K562 (cell line): ENCODE results near the gene RTCA. TPM values are rescaled to one million over a fixed set of nuclear protein-coding genes. Genes with fewer than 3 reads are reported as not detected.

Source experiments
- BRCA1 ChIP-seq, 2 experiments: fragments of 450-650 bp in 1 of 2; sonication (generic) in 1 of 2; formaldehyde crosslinking in 1 of 2; IDR thresholded peaks; 2 replicates each; pipeline versions ENCODE4 v1.5.0 to v1.6.1; 2017 to 2020; ENCODE audit warnings: mild to moderate bottlenecking in 1 of 2, missing genetic modification reagents in 1 of 2
- E2F3 ChIP-seq: fragments of 250-450 bp; sonication (Bioruptor Pico); IDR thresholded peaks from 2 replicates; pipeline ENCODE4 v1.4.0; 2020; ENCODE audit warnings: mild to moderate bottlenecking
- E2F4 ChIP-seq: sonication (generic); formaldehyde crosslinking; IDR thresholded peaks from 2 replicates; pipeline ENCODE4 v1.8.0; 2022; ENCODE audit warnings: mild to moderate bottlenecking, low read depth, missing genetic modification reagents
- ETV5 ChIP-seq: sonication (generic); formaldehyde crosslinking; IDR thresholded peaks from 2 replicates; pipeline ENCODE4 v1.4.0; 2020; ENCODE audit warnings: low read depth, mild to moderate bottlenecking, missing genetic modification reagents
- HES1 ChIP-seq: fragments of 450-650 bp; IDR thresholded peaks from 2 replicates; pipeline ENCODE4 v1.6.1; 2016; ENCODE audit warnings: low read depth, mild to moderate bottlenecking, moderate library complexity
- KAT2B ChIP-seq: IDR thresholded peaks from one replicate; pipeline ENCODE4 v1.6.1; 2012; ENCODE audit warnings: low read depth, mild to moderate bottlenecking, control low read depth, inconsistent platforms, low read length, moderate library complexity
- MCM5 ChIP-seq: fragments of 450-650 bp; IDR thresholded peaks from 2 replicates; pipeline ENCODE4 v1.6.1; 2016; ENCODE audit warnings: low read depth
- MTA1 ChIP-seq: fragments of 450-650 bp; IDR thresholded peaks from 2 replicates; pipeline ENCODE4 v1.6.1; 2017; ENCODE audit warnings: borderline replicate concordance
- MYC ChIP-seq, 2 experiments: fragments of 250-450 bp in 1 of 2; sonication (Bioruptor Pico) in 1 of 2; IDR thresholded peaks; 2 replicates each; pipeline versions ENCODE4 v1.5.1 to v1.6.1; 2012 to 2021; ENCODE audit warnings: low read depth in 2 of 2, borderline replicate concordance in 1 of 2, improper control_type of control experiment in 1 of 2, low read length in 1 of 2, mild to moderate bottlenecking in 1 of 2, moderate library complexity in 1 of 2
- NCOA2 ChIP-seq, 2 experiments: fragments of 450-650 bp; IDR thresholded peaks; 2 replicates each; pipeline ENCODE4 v1.6.1; 2018; ENCODE audit warnings: mild to moderate bottlenecking in 2 of 2, moderate library complexity in 1 of 2; ENCODE audit not compliant: partially characterized antibody in 2 of 2
- NCOA4 ChIP-seq: fragments of 450-650 bp; IDR thresholded peaks from 2 replicates; pipeline ENCODE4 v1.6.1; 2018; ENCODE audit warnings: mild to moderate bottlenecking; ENCODE audit not compliant: partially characterized antibody
- NFE2 ChIP-seq: IDR thresholded peaks from 2 replicates; pipeline ENCODE4 v1.6.1; 2014; ENCODE audit warnings: antibody characterized with exemption, low read depth
- PRPF4 ChIP-seq: fragments of 200-400 bp; formaldehyde crosslinking; IDR thresholded peaks from one replicate; pipeline ENCODE4 v1.6.1; 2017; ENCODE audit warnings: low read length, low read depth, mild to moderate bottlenecking; ENCODE audit not compliant: insufficient read depth, poor library complexity, severe bottlenecking
- RNF2 ChIP-seq: sonication (generic); IDR thresholded peaks from 2 replicates; pipeline ENCODE4 v1.6.1; 2016
- ZC3H4 ChIP-seq: sonication (generic); formaldehyde crosslinking; IDR thresholded peaks from 2 replicates; pipeline ENCODE4 v1.9.0; 2021; ENCODE audit warnings: missing genetic modification reagents, borderline replicate concordance
- ZNF41 ChIP-seq: fragments of 250-450 bp; sonication (Bioruptor Pico); conservative IDR thresholded peaks from 2 replicates; pipeline ENCODE4 v1.4.0; 2020; ENCODE audit warnings: mild to moderate bottlenecking
- ZNF589 ChIP-seq: fragments of 200-800 bp; sonication (Bioruptor generic); IDR thresholded peaks from 2 replicates; pipeline ENCODE4 v1.6.1; 2016; ENCODE audit warnings: low read depth, missing genetic modification characterization, missing compliant biosample characterization
- ZNF766 ChIP-seq: fragments of 200-800 bp; sonication (Bioruptor generic); conservative IDR thresholded peaks from 2 replicates; pipeline ENCODE4 v1.6.1; 2016; ENCODE audit warnings: missing genetic modification characterization, missing compliant biosample characterization
- polyA plus RNA-seq, 8 experiments: library from polyadenylated mRNA; depleted of rRNA in 4 of 8; stranded (reverse) in 5 of 8; unstranded in 3 of 8; fragments of >200 nt; fragmentation: Nextera tagmentation in 2 of 8; fragmentation: Illumina TruSeq in 1 of 8; extraction: Ambion mirVana in 2 of 8; extraction: Trizol in 1 of 8; gene quantifications; 2 replicates each; pipeline versions ENCODE4 v1.2.1 to v1.2.3, GENCODE V29; 2011 to 2014; ENCODE audit warnings: inconsistent platforms in 1 of 8, missing spikeins in 1 of 8
- total RNA-seq, 7 experiments: library from RNA; depleted of rRNA in 6 of 7; stranded (reverse); fragments of >200 nt in 6 of 7; fragmentation: Illumina TruSeq in 2 of 7; extraction: Trizol in 2 of 7; gene quantifications; 2 replicates each; pipeline versions ENCODE4 v1.2.1 to v1.2.3, GENCODE V29; 2011 to 2021; ENCODE audit warnings: low replicate concordance in 1 of 7
- TF ChIP-seq, protein P1 (sequence below): fragments of 450-650 bp; conservative IDR thresholded peaks from 2 replicates; pipeline ENCODE4 v1.6.1; 2016; ENCODE audit warnings: missing genetic modification characterization, low read depth, mild to moderate bottlenecking, control low read depth, missing compliant biosample characterization
- TF ChIP-seq, protein P2 (sequence below): sonication (generic); formaldehyde crosslinking; IDR thresholded peaks from 2 replicates; pipeline ENCODE4 v1.5.0; 2020; ENCODE audit warnings: missing genetic modification reagents
- TF ChIP-seq, protein P3 (sequence below), 3 experiments: fragments of 200-800 bp in 1 of 3; sonication (Bioruptor generic) in 1 of 3; sonication (generic) in 1 of 3; formaldehyde crosslinking in 1 of 3; IDR thresholded peaks; 2 replicates each; pipeline versions ENCODE4 v1.6.1 to v1.8.0; 2016 to 2022; ENCODE audit warnings: mild to moderate bottlenecking in 2 of 3, missing compliant biosample characterization in 2 of 3, missing genetic modification characterization in 2 of 3, missing genetic modification reagents in 1 of 3
- TF ChIP-seq, protein P4 (sequence below): IDR thresholded peaks from 3 replicates; pipeline ENCODE4 v1.6.1; 2011; ENCODE audit warnings: borderline replicate concordance, mild to moderate bottlenecking; ENCODE audit not compliant: insufficient read length, insufficient read depth

Gene RTCA
- total and polyA plus RNA-seq, 9 of the 15 experiments (the other 6 are each of a cell fraction or from before 2014, with no cell fraction given): 11.6 to 57.2 (median 43.2) TPM

DNA sequence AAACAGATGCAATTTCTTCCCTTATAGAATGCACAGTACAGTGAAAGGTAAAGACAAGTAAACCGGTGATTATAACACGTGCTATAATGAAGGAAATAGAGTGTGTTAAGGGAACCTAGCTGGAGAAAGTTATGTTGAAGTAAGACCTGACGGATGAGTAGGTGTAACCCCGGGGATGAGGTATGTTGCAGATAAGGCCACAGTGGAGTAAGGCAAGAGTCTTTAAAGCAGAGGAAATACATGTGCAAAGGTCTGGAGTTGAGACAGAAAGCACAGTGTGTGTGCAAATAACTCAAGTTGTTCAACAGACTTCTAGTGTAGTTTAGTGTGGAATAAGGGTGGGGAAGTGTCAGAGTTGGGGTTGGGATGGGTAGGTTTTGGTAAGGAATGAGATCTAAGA lies 19.3 kb upstream of the RTCA start (continued):
- TF ChIP-seq, protein P1, sequence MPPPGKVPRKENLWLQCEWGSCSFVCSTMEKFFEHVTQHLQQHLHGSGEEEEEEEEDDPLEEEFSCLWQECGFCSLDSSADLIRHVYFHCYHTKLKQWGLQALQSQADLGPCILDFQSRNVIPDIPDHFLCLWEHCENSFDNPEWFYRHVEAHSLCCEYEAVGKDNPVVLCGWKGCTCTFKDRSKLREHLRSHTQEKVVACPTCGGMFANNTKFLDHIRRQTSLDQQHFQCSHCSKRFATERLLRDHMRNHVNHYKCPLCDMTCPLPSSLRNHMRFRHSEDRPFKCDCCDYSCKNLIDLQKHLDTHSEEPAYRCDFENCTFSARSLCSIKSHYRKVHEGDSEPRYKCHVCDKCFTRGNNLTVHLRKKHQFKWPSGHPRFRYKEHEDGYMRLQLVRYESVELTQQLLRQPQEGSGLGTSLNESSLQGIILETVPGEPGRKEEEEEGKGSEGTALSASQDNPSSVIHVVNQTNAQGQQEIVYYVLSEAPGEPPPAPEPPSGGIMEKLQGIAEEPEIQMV (tag): no peak
- TF ChIP-seq NFE2 (no peak), NCOA2 (IDR thresholded peaks at IDR 0.05; ENCODE audit: partially characterized antibody in 2 of 2) (no peak), MCM5 (no peak), E2F4 (CRISPR knock-in tag) (no peak), ZNF41 (CRISPR knock-in tag) (no peak), RNF2 (no peak), BRCA1 (IDR thresholded peaks at IDR 0.05) (no peak), BRCA1 (CRISPR knock-in tag; IDR thresholded peaks at IDR 0.05) (no peak), HES1 (no peak), MYC (IDR thresholded peaks at IDR 0.05; ENCODE audit: low read depth, low read length) (no peak), MYC (CRISPR knock-in tag; IDR thresholded peaks at IDR 0.05; ENCODE audit: borderline replicate concordance, low read depth) (no peak), ZNF766 (no peak), NCOA4 (no peak), ETV5 (no peak), ZNF589 (CRISPR knock-in tag) (no peak), E2F3 (CRISPR knock-in tag) (no peak), KAT2B (no peak), ZC3H4 (CRISPR knock-in tag) (no peak), MTA1 (0 out of 2 replicates have a peak, but pooled peaks have one; percentile 20), PRPF4 (no peak)
- TF ChIP-seq, protein P2, sequence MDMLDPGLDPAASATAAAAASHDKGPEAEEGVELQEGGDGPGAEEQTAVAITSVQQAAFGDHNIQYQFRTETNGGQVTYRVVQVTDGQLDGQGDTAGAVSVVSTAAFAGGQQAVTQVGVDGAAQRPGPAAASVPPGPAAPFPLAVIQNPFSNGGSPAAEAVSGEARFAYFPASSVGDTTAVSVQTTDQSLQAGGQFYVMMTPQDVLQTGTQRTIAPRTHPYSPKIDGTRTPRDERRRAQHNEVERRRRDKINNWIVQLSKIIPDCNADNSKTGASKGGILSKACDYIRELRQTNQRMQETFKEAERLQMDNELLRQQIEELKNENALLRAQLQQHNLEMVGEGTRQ (CRISPR knock-in tag): no peak
- TF ChIP-seq, protein P3, sequence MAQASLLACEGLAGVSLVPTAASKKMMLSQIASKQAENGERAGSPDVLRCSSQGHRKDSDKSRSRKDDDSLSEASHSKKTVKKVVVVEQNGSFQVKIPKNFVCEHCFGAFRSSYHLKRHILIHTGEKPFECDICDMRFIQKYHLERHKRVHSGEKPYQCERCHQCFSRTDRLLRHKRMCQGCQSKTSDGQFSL (CRISPR knock-in tag; IDR thresholded peaks at IDR 0.05): no peak
- TF ChIP-seq, protein P3 (tag; IDR thresholded peaks at IDR 0.05): no peak
- TF ChIP-seq, protein P4, sequence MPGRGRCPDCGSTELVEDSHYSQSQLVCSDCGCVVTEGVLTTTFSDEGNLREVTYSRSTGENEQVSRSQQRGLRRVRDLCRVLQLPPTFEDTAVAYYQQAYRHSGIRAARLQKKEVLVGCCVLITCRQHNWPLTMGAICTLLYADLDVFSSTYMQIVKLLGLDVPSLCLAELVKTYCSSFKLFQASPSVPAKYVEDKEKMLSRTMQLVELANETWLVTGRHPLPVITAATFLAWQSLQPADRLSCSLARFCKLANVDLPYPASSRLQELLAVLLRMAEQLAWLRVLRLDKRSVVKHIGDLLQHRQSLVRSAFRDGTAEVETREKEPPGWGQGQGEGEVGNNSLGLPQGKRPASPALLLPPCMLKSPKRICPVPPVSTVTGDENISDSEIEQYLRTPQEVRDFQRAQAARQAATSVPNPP: no peak
